ENCODE measurements around the gene ALDOA.

The ALDOA gene

DNA sequence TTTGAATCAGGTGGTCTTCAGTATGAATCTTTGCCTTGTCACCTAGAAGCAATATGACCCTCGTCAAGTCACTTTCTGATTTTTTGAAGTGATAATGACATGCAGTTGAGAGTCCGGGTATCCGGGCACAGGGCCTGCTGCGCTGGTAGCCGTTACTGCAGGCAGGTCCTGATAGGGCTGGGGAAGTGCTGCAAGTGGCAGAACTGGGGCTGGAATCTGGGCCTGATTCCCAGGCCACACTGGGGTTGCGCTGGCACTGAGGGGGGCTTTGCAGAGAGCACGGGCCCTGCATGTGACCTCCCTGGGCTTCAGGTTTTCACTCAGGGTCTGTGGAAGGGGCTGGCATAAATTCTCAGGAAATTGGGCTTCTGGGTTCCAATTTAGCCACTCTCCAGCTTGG, 13.2 kb downstream of the ALDOA start:
- no peak for DNase-seq (ENCODE audit: low read depth)
- TF ChIP-seq, protein P1, sequence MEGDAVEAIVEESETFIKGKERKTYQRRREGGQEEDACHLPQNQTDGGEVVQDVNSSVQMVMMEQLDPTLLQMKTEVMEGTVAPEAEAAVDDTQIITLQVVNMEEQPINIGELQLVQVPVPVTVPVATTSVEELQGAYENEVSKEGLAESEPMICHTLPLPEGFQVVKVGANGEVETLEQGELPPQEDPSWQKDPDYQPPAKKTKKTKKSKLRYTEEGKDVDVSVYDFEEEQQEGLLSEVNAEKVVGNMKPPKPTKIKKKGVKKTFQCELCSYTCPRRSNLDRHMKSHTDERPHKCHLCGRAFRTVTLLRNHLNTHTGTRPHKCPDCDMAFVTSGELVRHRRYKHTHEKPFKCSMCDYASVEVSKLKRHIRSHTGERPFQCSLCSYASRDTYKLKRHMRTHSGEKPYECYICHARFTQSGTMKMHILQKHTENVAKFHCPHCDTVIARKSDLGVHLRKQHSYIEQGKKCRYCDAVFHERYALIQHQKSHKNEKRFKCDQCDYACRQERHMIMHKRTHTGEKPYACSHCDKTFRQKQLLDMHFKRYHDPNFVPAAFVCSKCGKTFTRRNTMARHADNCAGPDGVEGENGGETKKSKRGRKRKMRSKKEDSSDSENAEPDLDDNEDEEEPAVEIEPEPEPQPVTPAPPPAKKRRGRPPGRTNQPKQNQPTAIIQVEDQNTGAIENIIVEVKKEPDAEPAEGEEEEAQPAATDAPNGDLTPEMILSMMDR (conservative IDR thresholded peaks at IDR 0.05; ENCODE audit: control insufficient read depth, insufficient read depth, low read depth, low read length), result no peak

DNA sequence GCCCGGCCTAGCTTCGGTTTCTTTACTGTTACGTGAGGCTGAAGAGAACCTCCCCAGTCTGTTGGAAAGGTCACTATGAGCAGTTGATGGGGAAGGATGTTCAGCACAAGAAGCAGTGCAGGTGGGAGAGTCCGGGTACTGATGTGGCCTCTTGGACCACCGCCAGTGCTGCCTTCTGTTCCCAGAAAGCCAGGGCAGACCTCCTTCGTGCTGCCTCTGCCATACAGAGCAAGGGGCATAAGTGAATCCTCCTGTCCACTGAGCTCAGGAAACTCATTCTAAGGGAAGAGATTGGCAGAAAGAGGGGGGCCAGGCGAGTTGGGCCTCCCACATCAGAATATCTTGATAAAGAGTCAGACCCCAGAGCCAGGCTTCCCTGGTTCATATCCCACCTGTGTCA, 13.9 kb downstream of the ALDOA start:
- TF ChIP-seq, protein P1 (conservative IDR thresholded peaks at IDR 0.05; ENCODE audit: control insufficient read depth, insufficient read depth, low read depth, low read length), result no peak
- DNase-seq (ENCODE audit: low read depth), result no peak
- no peak overlapping the region for H3K4me3 ChIP-seq (ENCODE audit: control insufficient read depth, low read depth, low read length)

More for the DNA sequence above, 13.2 kb downstream of the ALDOA start:
- H3K4me3 ChIP-seq (ENCODE audit: control insufficient read depth, low read depth, low read length), result no peak overlapping the region

DNA sequence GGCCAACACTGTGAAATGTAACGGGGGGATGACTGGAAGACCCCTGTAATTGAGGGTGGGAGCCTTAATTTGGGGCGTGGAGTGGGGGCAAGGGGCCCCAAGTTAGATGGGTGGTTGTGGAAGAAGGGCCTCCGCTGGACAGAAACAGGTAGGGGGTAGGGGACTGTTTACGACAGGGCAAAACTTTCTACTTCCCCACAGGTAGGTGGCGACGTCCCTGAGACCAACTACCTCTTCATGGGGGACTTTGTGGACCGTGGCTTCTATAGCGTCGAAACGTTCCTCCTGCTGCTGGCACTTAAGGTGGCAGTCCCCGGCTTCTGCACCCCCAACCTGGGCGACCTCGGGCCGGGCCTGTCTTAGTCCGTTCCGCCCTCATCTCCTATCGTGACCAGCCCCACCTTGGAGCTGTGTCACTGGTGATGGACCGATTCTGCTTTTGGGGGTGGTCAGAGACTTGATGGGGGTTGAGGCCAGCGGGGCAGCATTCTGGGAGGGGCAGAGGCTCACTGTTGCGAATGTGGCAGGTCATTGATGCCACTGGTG, 17.1 kb downstream of the ALDOA start:
- DNase-seq (ENCODE audit: low read depth), result no peak
- TF ChIP-seq, protein P1 (conservative IDR thresholded peaks at IDR 0.05; ENCODE audit: control insufficient read depth, insufficient read depth, low read depth, low read length), result no peak

DNA sequence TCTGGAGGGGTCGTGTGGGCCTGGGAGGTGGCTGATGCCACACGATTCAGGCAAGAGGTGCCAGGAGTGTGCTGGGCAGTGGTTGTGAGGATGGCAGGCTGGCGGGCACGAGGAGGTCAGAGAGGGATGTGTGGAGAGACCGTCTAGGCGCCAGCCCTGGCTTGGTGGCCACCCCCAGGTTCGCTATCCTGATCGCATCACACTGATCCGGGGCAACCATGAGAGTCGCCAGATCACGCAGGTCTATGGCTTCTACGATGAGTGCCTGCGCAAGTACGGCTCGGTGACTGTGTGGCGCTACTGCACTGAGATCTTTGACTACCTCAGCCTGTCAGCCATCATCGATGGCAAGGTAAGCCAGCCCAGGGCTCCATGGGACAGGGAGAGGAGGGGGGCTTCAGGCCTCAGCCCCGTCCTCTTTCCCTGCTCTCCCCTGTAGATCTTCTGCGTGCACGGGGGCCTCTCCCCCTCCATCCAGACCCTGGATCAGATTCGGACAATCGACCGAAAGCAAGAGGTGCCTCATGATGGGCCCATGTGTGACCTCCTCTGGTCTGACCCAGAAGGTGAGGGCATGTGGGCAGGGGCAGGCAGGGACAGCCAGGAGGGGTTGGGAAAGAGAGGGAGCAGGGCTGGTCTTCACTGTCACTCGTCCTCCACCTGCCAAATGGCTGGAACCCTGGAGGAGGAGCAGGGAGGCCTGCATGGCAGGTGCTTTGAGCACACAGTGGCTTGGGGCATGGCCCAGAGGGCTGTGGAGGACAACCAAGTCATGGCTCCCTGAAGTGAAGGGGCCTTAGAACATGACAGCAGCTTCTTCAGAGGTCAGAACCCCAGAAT, 17.9 kb downstream of the ALDOA start:
- H3K4me3 ChIP-seq (ENCODE audit: control insufficient read depth, low read depth, low read length), result no peak overlapping the region
- DNase-seq (ENCODE audit: low read depth), result no peak
- TF ChIP-seq, protein P1 (conservative IDR thresholded peaks at IDR 0.05; ENCODE audit: control insufficient read depth, insufficient read depth, low read depth, low read length), result no peak

More for the DNA sequence above, 17.1 kb downstream of the ALDOA start:
- H3K4me3 ChIP-seq (ENCODE audit: control insufficient read depth, low read depth, low read length), result no peak overlapping the region

DNA sequence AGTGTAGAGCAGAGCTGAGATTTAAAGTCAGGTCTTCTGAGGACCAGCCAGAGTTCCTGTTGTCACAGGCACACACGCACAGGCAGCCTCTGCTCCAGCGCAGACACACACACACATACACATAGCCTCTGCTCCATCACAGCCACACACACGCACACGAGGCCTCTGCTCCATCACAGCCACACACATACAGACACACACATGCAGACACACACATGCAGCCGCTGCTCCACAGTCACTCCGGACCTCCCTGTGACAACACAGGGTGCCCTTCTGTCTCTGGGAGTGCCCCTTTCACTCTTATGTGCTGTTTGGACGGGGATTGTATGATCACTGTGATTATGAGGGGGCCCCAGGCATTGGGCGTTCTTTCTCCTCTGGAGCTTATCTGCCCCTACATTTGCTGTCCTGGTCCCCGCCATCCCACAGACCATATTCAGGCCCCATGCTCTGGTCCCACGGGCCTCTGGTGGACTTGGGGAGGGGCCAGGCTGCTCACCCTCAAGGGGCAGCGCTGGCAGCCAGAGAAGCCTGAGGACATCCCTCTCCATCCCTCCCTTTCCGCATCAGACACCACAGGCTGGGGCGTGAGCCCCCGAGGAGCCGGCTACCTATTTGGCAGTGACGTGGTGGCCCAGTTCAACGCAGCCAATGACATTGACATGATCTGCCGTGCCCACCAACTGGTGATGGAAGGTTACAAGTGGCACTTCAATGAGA, 18.7 kb downstream of the ALDOA start:
- TF ChIP-seq, protein P1 (conservative IDR thresholded peaks at IDR 0.05; ENCODE audit: control insufficient read depth, insufficient read depth, low read depth, low read length), result no peak
- DNase-seq (ENCODE audit: low read depth), result no peak
- no peak overlapping the region for H3K4me3 ChIP-seq (ENCODE audit: control insufficient read depth, low read depth, low read length)

DNA sequence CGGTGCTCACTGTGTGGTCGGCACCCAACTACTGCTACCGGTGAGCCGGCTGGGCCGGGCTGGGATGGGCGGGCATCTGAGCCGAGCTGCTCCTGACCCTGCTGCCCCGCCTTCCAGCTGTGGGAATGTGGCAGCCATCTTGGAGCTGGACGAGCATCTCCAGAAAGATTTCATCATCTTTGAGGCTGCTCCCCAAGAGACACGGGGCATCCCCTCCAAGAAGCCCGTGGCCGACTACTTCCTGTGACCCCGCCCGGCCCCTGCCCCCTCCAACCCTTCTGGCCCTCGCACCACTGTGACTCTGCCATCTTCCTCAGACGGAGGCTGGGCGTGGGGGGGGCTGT, 19.2 kb downstream of the ALDOA start:
- DNase-seq (ENCODE audit: low read depth), result peak; percentile 52
- TF ChIP-seq, protein P1 (conservative IDR thresholded peaks at IDR 0.05; ENCODE audit: control insufficient read depth, insufficient read depth, low read depth, low read length), result no peak
- no peak overlapping the region for H3K4me3 ChIP-seq (ENCODE audit: control insufficient read depth, low read depth, low read length)
